Myocyte (in vitro differentiated cells): ENCODE measurements around the gene ACYP2. TPM values are rescaled to one million over a fixed set of nuclear protein-coding genes. Genes with fewer than 3 reads are reported as not detected.
"Not testable (repeated sequence)": the region's sequence is repeated elsewhere in the genome, so short reads cannot be mapped to it uniquely, and the experiment has no call there.

Source experiments
- DNase-seq: peaks from one replicate; pipeline ENCODE4 v3.0.0-alpha.2; 2012; ENCODE audit warnings: low read depth
- total RNA-seq: library from RNA; depleted of rRNA; stranded (reverse); fragments of >200 nt; gene quantifications from 2 replicates; pipeline ENCODE4 v1.2.3, GENCODE V29; 2014

The ACYP2 gene
- total RNA-seq, 1 donor from 2014 or later, result 58.4 TPM

DNA sequence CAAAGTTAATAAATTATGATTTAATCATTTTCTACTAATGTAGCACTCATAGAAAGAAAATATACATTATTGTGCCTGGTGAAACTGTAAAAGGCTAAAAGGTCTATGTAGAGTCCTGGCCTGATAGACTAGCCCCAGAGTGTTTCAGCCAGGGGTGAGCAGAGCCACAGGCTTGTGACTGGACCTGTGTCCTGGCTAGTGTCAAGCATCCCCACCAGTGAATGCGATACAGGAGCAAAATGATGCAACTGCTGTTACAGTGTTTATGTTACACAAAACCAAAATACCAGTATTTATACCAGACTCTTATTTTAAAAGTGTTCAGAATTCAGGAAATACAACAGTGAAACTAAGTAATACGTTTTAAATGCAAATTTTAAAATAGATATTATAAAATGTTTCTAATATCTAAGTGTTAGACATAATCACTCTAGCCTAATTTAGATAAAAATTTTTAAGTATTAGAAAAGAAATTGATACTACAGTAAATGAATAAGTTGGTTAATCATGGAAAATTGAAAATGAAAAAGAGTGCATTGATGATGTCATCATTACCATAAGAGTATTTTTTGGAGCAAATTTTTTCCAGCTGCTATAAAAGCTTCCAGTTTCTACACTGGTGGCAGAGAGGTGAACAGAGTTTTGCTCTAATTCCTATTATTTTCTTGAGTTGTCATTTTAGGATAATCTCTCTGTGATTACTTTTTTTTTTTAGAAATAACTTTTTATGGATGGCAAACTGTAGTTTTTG is 146.8 kb downstream of the ACYP2 start:
- DNase-seq, result no peak

DNA sequence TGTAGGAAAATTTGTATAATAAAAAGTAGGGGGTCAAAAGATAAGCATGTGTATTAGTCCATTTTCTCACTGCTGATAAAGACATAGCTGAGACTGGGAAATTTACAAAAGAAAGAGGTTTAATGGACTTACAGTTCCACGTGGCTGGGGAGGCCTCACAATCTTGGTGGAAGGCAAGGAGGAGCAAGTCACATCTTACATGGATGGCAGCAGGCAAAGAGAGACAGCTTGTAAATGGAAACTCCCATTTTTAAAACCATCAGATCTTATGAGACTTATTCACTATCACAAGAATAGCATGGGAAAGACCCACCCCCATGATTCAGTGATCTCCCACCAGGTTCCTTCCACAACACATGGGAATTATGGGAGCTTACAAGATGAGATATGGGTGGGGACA is 149.7 kb downstream of the ACYP2 start:
- not testable (repeated sequence) for DNase-seq

DNA sequence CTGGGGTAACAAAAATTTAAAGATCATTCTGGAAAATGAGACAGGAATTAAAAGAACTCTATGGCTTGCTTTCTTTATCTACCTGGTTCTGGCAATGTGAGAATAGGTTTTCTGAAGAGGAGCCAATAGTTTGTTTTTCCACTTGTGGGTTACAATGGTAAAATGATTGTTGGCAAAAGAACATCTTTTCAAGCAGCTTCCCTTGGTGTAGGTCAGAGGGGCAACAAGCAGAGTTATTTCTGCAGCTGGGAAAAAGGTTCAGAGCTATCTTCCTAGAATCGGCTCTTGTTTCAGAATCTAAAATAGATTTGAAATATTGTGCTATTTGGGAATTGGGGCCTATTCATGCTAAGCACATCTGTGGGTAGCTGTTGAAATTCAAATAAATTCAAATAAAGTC is 152.2 kb downstream of the ACYP2 start:
- DNase-seq, result no peak

DNA sequence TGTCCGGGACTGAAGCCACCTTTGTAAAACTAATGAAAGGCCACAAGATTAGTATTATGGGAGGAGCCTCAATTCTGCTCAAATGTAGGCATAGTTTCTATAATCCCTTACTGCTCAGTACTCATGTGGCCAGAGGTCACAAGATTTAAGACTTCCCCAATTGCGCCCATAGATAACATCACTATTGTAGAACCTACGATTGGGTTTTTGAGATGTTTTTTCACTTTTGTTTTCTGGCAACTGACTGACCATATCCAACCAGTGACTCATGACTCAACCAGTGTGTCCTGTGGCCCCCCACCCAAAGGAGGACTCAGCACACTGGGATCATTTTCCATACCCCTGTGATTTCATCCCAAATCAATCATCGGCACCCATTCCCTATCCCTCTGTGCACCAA is 155.8 kb downstream of the ACYP2 start:
- DNase-seq, result no peak

DNA sequence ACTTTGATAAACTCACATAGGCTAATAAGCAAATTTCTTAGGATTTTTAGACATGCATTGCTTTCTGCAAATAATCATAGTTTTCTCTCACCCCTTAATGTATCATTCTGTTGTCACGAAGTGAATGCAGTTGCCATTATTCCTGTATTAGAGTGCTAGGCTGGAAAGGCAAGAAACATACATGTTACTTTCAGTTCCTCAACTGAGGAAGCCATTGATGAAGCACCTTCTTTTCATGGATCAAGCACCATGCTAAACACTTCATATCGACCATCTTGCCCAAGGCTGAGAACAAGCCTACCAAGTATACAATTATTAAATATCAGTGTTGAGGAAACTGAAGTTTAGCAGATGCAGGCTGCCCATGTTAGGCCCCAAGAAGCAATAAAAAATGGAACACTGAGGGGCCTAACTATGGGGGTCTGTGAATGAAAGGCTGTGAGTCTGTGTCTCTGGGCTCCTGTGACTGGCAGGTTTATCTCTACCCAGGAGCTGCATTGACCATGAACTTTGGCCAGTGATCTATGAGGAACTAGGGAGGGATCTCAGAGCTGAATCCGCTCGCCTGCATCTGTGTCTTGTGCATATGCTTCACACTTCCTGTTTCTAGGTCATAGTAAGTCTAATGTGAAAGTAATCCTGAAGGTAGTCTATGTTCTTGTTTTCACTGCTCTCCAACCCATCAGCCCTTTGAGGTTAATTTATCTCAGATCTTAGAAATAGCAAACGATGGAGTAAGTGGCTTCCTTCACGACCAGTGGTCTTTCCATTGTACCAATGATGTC is 156.6 kb downstream of the ACYP2 start:
- no peak for DNase-seq

DNA sequence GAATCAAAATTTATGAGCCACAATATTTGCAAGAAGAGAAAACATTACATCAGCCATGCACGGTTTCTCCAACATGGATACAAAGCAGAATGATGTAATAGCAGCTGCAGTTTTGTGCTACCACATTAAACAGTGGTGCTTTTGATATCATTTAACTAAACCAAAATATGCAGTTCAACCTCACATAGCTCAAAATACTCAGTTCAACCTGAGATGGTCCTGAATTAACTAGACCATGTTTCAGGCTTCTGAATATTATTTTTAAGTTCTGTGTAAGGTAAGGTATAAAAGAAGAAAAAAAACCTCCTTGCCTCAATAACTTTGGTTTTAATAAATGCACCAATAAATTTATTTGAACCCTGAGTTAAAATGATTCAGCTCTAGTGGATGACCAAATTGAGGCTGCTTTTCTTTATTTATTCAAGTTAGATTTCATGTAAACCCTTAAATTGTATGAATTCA is 159.4 kb downstream of the ACYP2 start:
- DNase-seq, result peak; percentile 65

DNA sequence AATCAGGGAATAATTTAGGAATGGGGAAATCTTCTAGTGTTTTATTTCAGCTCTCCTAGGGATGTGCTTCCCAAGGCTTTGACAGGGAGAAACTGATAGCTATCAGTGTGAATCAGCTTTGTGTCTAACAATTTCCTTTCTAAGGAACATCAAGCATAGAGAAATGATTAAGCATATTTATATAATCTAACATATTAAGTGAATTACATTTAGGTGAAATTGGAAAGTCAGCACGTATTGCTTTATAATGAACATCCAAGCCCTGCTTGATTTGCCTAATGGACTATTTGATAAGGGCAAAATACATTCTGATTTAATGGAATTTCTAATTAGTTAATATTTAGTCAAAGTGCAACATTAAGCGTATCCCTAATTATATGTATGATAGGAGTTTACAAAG is 160.1 kb downstream of the ACYP2 start:
- DNase-seq, result no peak

DNA sequence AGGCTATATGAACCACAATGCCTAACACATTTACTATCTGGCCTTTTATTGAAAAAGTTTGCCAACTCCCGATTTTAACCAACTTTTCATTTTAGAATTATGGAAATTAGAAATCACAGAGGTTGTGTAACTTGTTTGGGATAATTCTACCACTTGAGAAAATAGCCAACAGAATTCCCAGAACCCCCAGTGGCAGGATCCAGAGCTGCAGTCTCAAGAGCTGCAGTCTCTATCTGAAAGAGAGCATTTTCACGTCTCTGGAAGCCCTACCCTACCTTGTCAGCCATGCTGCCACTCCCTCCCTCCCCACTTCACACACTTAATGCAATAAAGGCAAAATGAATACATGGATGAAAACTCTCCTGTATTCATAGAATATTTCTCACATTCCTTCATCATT is 164.0 kb downstream of the ACYP2 start:
- no peak for DNase-seq

DNA sequence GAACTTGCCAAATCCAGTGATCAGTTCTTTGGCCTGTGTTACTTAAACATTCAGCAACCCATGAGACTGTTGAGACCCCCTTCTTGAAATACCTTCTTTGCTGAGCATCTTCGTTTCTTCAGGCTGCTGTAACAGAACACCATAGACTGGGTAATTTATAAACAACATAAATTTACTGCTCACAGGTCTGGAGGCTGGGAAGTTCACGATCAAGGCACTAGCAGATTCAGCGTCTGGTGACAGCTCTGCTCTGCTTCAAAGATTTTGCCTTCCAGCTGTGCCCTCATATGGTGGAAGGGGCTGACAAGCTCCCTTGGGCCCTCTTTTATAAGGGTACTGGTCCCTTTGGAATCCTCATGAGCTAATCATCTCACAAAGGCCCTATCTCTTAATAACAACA is 169.4 kb downstream of the ACYP2 start:
- no peak for DNase-seq

DNA sequence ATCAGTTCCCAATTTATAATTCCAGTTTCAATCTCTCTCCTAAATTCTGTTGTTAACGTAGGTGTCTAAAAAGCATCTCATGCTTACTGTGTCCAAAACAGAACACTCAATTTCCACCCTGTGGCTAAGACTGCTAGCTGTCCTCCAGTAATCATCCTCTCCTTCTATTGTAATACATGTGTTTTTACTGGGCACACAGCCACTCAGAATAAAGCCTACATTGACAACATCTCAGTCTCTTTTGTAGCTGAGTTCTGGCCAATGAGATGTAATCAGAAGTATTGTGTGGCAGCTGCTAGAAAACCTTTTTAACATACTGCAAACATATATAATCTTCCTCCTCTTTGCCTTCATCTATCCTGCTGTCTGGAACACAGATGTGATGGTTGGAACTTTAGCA is 170.0 kb downstream of the ACYP2 start:
- peak; percentile 20 for DNase-seq

DNA sequence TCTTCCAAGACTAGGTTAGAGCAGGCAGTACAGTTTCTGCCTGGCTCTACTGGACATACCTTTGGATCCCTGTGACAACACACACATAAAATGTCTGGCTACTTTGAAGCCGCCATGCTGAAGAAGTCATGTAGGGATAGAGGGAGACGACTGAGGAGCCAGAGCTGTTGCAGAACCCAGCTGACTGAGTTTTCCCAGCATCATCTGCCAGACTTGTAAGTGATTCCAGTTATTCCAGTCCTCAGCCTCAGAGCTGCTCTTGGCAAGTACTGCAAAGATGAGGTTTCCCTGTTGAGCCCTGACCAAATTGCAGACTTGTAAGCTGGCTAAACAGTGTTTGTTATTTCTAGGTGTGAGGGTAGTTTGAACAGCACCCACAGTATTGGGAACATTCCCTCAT is 172.1 kb downstream of the ACYP2 start:
- DNase-seq, result peak; percentile 47

DNA sequence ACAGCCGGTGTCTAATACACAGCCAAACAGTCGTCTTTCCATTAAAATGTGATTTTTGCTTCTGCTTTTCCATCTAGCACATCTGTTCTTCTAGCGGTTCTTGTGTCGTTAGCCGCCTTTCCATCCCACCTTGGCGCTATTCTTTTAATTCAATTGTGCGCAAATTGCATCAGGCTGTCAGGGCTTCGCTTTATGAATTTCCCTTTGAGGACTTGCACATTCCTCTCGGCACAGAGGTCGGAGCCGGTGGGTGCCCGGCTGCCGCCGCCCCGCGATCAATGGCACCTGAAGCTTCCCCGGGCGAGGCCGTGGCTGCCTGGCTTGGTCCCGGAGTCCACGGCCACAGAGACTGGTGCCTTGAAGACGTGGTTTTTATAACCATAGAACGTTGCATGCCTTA is 174.5 kb downstream of the ACYP2 start:
- DNase-seq, result no peak

DNA sequence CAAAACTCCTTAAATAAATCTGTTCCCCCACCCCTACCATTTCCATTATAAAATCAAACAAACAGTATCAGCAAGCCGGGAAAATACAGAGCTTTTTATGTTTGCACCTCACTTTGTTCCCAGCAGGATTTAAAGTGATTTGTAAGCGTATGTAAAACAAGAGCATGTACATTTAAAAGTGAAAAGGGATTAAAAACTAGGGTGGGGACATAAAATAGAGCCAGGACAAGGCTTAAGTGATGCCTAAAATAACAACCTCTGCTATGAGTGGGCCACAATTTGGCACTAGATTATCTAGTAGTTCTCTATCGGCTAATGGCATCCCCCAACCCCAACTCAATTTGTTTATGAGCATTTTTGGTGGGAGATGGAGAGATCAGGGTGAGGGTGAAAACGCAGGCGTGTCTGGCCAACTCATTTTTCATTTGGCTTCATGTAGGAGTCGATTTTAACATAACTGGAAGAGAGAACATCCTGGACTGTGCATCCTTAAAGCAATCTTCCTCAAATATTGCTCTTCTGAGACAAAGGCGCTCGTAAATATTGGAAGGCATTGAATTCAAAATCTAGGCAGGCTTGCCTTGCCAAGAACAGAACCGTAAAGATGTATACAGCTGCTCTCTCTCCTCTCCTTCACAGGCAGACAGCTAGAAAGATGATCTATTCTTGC is 175.1 kb downstream of the ACYP2 start:
- DNase-seq, result no peak

DNA sequence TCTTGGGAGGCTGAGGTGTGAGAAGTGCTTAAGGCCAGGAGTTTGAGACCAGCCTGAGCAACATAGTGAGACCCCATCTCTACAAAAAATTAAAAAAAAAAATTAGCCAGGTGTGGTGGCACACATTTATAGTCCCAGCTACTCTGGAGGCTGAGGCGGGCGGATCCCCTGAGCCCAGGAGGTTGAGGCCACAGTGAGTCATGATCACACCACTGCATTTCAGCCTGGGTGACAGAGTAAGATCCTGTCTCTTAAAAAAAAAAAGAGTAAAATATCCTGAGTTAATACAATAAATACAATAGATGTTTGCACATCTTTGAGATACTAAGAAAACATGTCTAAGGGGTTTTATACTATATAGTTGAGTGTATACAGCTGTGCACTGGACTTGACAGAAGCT is 179.2 kb downstream of the ACYP2 start:
- not testable (repeated sequence) for DNase-seq

DNA sequence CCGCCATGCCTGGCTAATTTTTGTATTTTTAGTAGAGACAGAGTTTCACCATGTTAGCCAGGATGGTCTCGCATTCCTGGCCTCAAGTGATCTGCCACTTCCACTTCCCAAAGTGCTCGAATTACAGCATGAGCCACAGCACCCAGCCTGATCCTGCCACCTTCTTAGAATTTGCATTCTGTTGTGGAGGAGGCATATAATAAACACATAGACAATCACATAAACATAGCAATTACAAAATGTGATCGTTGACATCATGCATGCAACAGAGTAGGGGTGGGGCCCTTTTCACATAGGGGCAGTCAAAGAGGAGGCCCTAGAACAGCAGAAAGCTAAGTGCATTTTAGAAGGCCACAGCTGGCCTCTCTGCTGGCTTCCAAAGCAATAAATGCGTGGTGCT is 180.5 kb downstream of the ACYP2 start:
- DNase-seq, result peak; percentile 47

DNA sequence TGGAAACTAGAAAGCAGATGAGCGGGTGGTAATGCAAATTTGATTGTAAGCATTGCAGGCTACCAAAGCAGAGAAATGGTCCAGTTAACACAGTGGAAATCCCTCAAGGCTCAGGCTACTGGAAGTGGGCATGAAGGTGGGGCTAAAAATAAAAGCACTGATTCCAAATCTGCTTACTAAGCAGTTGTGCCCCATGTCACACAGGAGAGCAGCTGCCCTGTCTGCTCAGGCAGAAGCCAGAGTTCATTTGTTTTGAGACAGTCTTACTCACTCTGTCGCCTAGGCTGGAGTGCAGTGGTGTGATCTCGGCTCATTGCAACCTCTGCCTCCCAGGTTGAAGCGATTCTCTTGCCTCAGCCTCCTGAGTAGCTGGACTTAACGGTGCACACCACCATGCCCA is 183.1 kb downstream of the ACYP2 start:
- peak; percentile 72 for DNase-seq

DNA sequence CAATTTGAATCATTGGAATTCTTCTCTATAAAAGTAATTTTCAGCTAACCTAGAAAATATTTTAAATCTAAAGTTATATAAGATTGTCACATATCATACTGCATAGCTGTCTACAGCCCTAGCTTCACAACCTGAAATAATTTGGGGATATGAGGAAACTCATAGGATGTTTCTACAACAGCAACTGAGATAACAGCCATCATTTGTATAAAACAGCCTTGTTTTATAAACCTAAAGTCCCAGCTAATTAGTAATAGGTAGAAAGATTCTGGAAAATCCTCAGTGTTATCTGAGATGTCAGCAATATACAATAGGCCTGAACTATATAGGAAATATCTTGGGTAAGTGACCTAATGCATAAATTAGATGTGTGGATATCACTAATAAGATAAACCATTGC is 188.2 kb downstream of the ACYP2 start:
- DNase-seq, result no peak

DNA sequence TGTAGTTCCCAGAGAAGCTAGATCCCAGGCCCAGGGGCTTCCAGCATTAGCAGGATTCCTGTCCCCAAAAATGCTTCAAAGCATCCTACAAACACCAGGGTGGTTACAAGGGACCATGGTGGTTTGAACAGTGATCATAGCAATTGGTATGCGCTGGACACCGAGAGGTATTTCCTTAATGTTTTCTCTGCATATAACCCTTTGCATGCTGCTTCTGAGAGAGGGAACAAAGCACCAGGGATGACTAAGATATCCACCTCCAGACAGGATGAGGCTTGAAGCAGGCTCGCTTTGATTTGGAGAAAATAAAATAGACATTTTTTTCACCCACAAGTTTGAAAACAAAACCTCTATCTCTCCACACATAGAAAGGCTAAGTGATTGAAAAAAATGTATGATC is 191.1 kb downstream of the ACYP2 start:
- no peak for DNase-seq

DNA sequence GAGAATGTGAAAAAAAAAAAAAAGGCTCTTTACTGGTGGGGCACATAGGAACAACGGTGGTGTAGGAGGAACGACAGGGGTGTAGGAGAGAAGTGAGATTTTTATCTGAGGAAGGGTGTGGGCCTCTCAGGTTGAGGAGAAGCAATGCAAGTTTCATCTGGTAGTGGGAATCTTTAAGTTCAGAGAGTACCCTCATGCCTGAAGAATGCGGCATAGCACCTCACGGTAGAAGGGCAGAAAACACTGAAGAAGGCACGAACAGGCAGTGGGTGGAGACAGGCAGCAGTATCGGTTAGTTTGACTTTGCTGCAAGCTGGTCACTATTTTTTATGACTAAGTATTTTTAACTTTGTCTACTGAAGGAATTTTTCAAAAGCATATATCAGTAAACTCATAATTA is 192.8 kb downstream of the ACYP2 start:
- DNase-seq, result no peak

DNA sequence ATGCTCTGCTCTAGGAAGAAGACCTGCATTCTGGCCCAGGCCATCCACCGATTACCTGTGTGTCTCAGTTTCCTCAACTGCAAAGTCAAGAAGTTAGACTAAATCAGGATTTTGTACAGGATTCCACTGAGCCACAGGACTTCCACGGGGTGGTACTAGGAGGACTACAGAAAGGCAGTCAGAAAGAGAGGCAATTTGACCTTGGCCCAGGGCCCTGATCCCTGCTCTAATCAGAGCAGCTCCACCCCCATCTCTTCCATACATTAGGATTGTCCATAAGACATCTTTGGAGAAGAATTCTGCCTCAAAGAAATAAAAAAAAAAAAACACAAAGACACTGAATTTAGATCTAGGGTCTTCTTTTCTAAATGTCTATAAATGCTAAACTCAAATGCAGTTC is 193.4 kb downstream of the ACYP2 start:
- DNase-seq, result no peak

DNA sequence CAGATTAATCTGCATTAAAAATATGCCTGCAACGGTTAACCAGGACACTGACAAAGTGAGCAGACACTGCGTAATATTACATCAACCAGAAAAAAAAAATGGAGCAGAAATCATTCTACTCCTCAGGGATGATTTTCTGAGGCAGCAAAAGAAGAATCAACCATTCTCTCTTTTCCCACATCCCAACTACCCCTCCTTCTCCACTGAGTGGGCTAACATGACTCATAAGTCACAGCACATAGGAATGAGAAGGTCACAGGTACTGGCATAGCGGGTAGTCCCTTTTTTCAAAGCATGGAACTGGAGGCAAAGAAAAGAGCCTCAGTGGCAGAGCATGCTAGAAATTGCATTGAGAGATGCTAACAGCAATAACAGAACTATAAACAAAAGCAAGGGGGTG is 194.9 kb downstream of the ACYP2 start:
- DNase-seq, result no peak

DNA sequence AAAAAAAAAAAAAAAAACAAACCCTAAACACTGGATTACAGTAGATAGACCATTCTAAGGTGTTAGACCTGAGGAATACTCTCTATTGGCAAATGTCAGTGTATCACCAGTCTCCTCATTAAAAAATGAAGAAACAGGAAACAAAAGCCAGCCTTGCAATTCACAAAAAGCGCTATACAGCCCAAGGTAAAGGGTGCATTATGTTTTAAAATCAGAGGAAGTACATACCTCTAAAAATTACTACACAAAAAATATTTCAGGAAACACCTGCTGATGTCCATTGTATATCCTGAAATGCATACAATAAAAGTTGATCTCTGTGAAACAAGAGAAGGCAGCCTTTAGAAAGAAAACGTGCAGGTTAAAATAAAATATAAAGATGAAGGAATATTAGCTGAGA is 195.5 kb downstream of the ACYP2 start:
- no peak for DNase-seq
